Activated CD8-positive, alpha-beta memory T cell treated with anti-CD3 and anti-CD28 coated beads for 36 hours (primary cell): ENCODE measurements around the gene RBMY1E. TPM values are rescaled to one million over a fixed set of nuclear protein-coding genes. Genes with fewer than 3 reads are reported as not detected.
"Not testable (repeated sequence)": the region's sequence is repeated elsewhere in the genome, so short reads cannot be mapped to it uniquely, and the experiment has no call there.

Experiments
- CTCF ChIA-PET: fragments of 350-600 bp; sonication (Branson Sonifier 250); formaldehyde crosslinking; loops from one replicate; lab custom pipeline; 2021; ENCODE audit warnings: antibody characterized with exemption; lab: Charles Lee
- POLR2A ChIA-PET: fragments of 350-600 bp; sonication (Branson Sonifier 250); formaldehyde crosslinking; loops from one replicate; lab custom pipeline; 2021; ENCODE audit warnings: antibody characterized with exemption; lab: Charles Lee
- total RNA-seq, 2 experiments: library from RNA; stranded (reverse); gene quantifications; one replicate each; pipeline ENCODE4 v1.2.3, GENCODE V29; 2021

The RBMY1E gene
- total RNA-seq, result not detected

DNA sequence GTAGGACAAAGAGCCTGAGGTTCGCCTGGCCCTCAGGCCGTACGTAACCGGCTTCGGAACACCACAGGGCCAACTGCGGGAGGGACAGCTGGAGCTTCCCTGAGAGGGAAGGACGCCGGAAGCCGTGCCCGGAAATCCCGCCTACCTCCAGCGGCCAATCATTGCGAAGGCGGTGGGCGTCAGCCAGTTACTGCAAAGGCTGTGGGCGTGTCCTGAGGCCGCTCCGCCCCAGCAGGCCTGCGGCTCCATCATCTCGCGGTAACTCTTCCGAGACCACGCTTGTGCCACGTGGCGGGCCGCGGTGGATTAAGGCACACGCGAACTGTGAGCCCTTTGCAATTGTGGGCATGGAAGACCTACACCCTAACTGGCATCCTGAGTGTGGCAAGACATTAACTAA, at the start of gene RBMY1E:
Gene RBMY1E, minus strand, starts transcription at position 101 of the 400 bp plus-strand sequence. CDS start 1,978 bp downstream, outside the sequence.
- CTCF ChIA-PET, POLR2A ChIA-PET: not testable (repeated sequence)

- CTCF ChIA-PET, POLR2A ChIA-PET: not testable (repeated sequence)
Measured at GRCh38 chrY:21894426-21894825, 23.4 kb downstream of the RBMY1E start, which contains the start of gene RBMY1D. Gene RBMY1D (minus strand): TSS chrY:21894526. CDS start chrY:21892513, 2,013 bp downstream.

DNA sequence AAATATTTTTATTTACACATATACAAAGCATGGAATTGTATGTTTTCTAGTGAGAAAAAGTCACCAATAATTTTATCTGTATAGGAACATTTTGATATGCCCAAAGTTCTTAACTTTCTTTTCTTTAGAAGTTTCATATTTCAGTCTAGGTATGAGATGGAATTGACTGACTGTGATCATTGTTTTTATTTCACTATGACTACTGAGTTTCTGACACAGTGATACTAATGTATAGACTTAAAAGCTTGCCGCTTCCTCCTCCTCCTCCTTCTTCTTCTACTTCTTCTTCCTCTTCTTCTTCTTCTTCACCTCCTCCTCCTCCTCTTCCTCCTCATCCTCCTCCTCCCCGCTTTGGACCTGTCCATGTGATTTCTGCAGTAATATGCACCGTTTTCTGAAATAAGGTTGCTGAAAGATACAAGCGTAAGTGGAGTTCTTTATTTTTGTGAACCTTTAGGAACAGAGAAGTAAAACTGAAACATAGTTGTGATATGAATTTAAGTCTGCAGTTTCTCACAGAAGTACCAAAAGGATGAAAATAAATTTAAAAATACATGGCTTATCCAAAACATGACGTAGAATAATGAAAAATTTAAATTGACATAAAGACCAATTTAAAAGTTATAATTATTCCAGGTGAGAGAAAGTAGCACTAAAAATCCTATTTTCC, 48.3 kb downstream of the RBMY1E start:
- POLR2A ChIA-PET, CTCF ChIA-PET: not testable (repeated sequence)

Other genes starting within 250 kb of the RBMY1E start
- not detected for gene RBMY1D, start 23.5 kb downstream of the RBMY1E start, total RNA-seq